Tibial nerve (tissue), 4 donors: ENCODE measurements around the gene NALCN. TPM values are rescaled to one million over a fixed set of nuclear protein-coding genes. Genes with fewer than 3 reads are reported as not detected.

ENCODE experiments used
- DNase-seq, 2 donors: peaks; one replicate each; pipeline ENCODE4 v3.0.0-alpha.2; 2019; ENCODE audit warnings: low spot score in 2 of 2
- H3K27ac ChIP-seq, 4 donors: fragments of 200-600 bp; sonication (generic) in 3 of 4; one replicate each; pipeline ENCODE4 v1.5.1; 2017 to 2019; ENCODE audit warnings: mild to moderate bottlenecking in 1 of 4
- H3K27me3 ChIP-seq, 2 donors: fragments of 200-600 bp; sonication (generic) in 1 of 2; one replicate each; pipeline versions ENCODE4 v1.5.1 to v1.6.0; 2017 to 2019
- H3K36me3 ChIP-seq, 3 donors: fragments of 200-600 bp; sonication (generic); one replicate each; pipeline ENCODE4 v1.5.1; 2018 to 2019
- H3K4me1 ChIP-seq, 4 donors: fragments of 200-600 bp; sonication (generic) in 3 of 4; one replicate each; pipeline ENCODE4 v1.5.1; 2017 to 2019
- H3K4me3 ChIP-seq, 4 donors: fragments of 200-600 bp; sonication (generic) in 3 of 4; one replicate each; pipeline ENCODE4 v1.5.1; 2017 to 2019; ENCODE audit warnings: mild to moderate bottlenecking in 1 of 4, moderate library complexity in 1 of 4
- H3K9me3 ChIP-seq, 4 donors: fragments of 200-600 bp; sonication (generic) in 3 of 4; one replicate each; pipeline ENCODE4 v1.5.1; 2017 to 2019
- EP300 ChIP-seq, 2 donors: sonication (generic); formaldehyde crosslinking; IDR thresholded peaks; one replicate each; pipeline ENCODE4 v1.6.1; 2017; ENCODE audit warnings: antibody characterized with exemption in 2 of 2, mild to moderate bottlenecking in 1 of 2
- POLR2A ChIP-seq, 2 donors: fragments of 450-650 bp; IDR thresholded peaks; one replicate each; pipeline ENCODE4 v1.6.1; 2017; ENCODE audit warnings: antibody characterized with exemption in 2 of 2, mild to moderate bottlenecking in 2 of 2, moderate library complexity in 2 of 2
- WGBS, 2 donors: methylation state at CpG; one replicate each; pipeline ENCODE4 v1.1.5; 2018; 5-methylcytosine and 5-hydroxymethylcytosine counted together
- total RNA-seq, 4 donors: library from RNA; depleted of rRNA; stranded (reverse); fragments of >200 nt; gene quantifications; one replicate each; pipeline ENCODE4 v1.1.0, GENCODE V29; 2016
- TF ChIP-seq, protein P1 (sequence below), 5 experiments: fragments of 200-600 bp in 3 of 5; fragments of 450-650 bp in 2 of 5; sonication (generic) in 3 of 5; IDR thresholded peaks; one replicate each; pipeline ENCODE4 v1.5.1; 2016 to 2019; ENCODE audit warnings: antibody characterized with exemption in 5 of 5, mild to moderate bottlenecking in 3 of 5, moderate library complexity in 2 of 5

NALCN gene
- total RNA-seq, 4 donors from 2014 or later = 6.0 to 11.8 (median 8.7) TPM

DNA sequence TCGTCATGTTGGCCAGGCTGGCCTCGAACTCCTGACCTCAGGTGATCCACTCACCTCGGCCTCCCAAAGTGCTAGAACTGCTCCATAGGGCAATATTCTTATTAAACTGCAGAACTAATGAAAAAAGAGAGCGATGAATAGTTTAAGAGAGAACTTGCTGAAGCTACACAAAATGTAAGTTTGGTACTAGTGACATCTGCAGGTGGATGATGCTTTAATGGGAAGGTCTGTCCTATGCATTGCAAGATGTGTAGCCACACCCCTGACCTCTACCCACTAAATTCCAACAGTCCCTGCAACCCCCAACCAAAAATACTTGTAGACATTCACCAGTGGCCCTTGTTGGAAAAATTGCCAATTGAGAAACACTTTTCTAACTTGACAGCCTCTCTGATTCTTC, 117.8 kb downstream of the NALCN start:
- 97 to 99% methylated on average over 4 of the region's 4 CpGs for WGBS, 2 donors
- Histone ChIP-seq H3K4me1 (no peaks in the 10 kb centered on the region), H3K36me3 (no peaks in the 10 kb centered on the region), H3K27me3 (no peaks in the 10 kb centered on the region), H3K4me3 (no peak overlapping the region), H3K27ac (no peak overlapping the region), H3K9me3 (peaks cover 0 to 3% (median 0%) of the 10 kb centered on the region in 4 donors)
- no peak for TF ChIP-seq POLR2A (IDR thresholded peaks at IDR 0.05)
- TF ChIP-seq, protein P1, sequence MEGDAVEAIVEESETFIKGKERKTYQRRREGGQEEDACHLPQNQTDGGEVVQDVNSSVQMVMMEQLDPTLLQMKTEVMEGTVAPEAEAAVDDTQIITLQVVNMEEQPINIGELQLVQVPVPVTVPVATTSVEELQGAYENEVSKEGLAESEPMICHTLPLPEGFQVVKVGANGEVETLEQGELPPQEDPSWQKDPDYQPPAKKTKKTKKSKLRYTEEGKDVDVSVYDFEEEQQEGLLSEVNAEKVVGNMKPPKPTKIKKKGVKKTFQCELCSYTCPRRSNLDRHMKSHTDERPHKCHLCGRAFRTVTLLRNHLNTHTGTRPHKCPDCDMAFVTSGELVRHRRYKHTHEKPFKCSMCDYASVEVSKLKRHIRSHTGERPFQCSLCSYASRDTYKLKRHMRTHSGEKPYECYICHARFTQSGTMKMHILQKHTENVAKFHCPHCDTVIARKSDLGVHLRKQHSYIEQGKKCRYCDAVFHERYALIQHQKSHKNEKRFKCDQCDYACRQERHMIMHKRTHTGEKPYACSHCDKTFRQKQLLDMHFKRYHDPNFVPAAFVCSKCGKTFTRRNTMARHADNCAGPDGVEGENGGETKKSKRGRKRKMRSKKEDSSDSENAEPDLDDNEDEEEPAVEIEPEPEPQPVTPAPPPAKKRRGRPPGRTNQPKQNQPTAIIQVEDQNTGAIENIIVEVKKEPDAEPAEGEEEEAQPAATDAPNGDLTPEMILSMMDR (IDR thresholded peaks at IDR 0.05) = no peak
- no peak for TF ChIP-seq EP300 (IDR thresholded peaks at IDR 0.05)
- no peak for DNase-seq

DNA sequence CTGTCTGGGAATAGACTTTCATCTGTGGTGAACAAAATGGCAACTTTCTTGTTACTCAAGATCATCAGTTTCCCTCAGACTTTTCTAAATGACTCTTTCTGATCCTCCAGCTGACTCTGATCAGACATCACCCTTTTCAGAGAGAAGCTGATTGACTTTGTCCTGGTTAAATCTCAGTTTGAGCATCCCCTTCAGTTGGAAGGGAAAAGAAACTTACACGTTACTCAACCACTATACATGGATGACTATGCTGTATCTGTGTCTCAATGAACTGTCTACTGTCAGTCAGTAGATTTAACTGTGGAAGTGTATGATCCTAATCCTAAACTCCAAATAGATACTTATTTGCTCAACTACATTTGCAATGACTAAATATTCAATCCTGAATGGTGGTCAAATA, 118.5 kb downstream of the NALCN start:
- TF ChIP-seq POLR2A (IDR thresholded peaks at IDR 0.05) (no peak), EP300 (IDR thresholded peaks at IDR 0.05) (no peak)
- TF ChIP-seq, protein P1 (IDR thresholded peaks at IDR 0.05) = no peak
- no peak overlapping the region for H3K27ac ChIP-seq
- WGBS, 2 donors = 97 to 100% methylated on average over 1 of the region's 1 CpG
- no peaks in the 10 kb centered on the region for H3K36me3 ChIP-seq
- no peaks in the 10 kb centered on the region for H3K27me3 ChIP-seq
- H3K4me1 ChIP-seq = no peaks in the 10 kb centered on the region
- peaks cover 0 to 3% (median 0%) of the 10 kb centered on the region in 4 donors for H3K9me3 ChIP-seq
- no peak overlapping the region for H3K4me3 ChIP-seq
- no peak for DNase-seq

DNA sequence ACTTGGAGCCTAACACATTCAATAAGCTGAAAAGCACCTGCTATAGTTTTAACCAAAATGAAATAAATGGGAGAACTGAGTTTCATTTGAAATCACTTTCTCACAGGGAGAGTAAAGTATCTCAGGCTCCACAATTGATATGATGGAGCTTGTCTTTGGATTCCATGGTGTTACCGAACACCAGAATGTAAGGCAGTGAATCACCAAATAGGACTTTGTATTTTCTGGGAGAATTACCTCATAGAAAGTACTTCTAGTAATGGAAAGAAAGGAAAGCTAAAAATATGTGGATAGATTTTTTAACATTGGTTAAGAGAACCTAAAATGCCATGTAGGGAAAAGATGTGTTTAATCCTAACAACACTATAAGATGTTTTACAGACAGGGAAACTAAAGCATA, 123.6 kb downstream of the NALCN start:
- Histone ChIP-seq H3K9me3 (peaks cover 0 to 3% (median 0%) of the 10 kb centered on the region in 4 donors), H3K27ac (no peak overlapping the region), H3K27me3 (no peaks in the 10 kb centered on the region), H3K4me1 (no peaks in the 10 kb centered on the region), H3K36me3 (no peaks in the 10 kb centered on the region), H3K4me3 (no peak overlapping the region)
- DNase-seq = no peak
- TF ChIP-seq POLR2A (IDR thresholded peaks at IDR 0.05) (no peak), EP300 (IDR thresholded peaks at IDR 0.05) (no peak)
- TF ChIP-seq, protein P1 (IDR thresholded peaks at IDR 0.05) = no peak
- WGBS, 2 donors = 83% methylated on average over 1 of the region's 1 CpG

DNA sequence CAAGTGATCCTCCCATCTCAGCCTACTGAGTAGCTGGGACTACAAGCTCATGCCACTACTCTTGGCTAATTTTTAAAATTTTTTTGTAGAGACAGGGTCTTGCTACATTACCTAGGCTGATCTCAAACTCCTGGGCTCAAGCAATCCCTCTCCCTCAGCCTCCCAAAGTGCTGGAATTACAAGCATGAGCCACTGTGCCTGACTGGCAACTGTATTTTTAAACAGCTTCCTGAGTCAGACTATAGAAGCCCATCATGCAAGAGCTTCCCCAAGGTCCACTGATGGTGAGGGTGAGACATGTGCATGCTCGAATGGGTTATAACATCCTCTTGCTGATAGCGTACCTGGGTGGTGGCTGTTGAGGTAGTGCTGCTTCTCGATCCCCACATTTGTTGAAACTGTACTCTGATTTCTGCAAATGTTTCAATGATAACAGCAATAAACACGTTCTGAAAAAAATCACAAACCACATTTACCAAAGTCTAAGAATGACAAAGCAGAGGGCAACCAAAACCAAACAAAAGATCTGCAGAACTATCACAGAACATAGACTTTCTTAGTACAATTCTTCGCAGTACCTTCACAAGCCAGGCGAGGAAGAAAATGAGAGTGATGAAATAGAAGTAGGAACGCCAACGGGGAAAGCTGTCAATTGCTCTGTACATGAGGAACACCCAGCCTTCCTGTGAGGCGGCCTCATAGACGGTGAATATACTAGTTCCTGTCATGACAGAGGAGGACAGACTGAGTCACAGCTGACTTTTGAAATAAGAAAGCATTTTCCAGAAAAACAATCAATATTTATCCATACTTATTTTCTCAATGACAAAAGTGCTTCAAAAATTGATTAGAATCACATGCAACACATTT, 124.4 kb downstream of the NALCN start:
- H3K4me3 ChIP-seq = no peak overlapping the region
- H3K27me3 ChIP-seq = no peaks in the 10 kb centered on the region
- TF ChIP-seq, protein P1 (IDR thresholded peaks at IDR 0.05) = no peak
- no peak for DNase-seq
- H3K9me3 ChIP-seq = peaks cover 0 to 3% (median 0%) of the 10 kb centered on the region in 4 donors
- no peaks in the 10 kb centered on the region for H3K36me3 ChIP-seq
- WGBS, 2 donors = 83 to 87% methylated on average over 10 of the region's 10 CpGs
- H3K27ac ChIP-seq = no peak overlapping the region
- H3K4me1 ChIP-seq = no peaks in the 10 kb centered on the region

DNA sequence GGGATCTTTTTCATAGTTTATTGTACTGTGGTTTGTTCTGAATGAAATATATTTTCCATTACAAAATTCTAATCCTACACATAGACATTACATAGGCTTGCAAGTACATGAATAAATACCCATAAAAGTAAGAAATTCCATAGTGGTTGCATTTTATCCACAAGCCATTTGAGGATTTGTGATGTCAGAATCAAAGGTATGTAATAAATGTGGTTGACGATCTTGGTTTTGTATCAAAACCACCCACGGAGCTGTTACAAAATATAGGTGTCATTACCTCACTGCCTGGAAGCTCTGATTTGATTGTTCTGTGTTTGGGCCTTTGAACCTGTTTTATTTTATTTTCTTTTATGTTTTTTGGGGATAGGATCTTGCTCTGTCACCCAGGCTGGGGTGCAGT, 125.1 kb downstream of the NALCN start:
- WGBS, 2 donors = 70 to 81% methylated on average over 2 of the region's 2 CpGs
- DNase-seq = no peak
- Histone ChIP-seq H3K36me3 (no peaks in the 10 kb centered on the region), H3K9me3 (peaks cover 0 to 3% (median 0%) of the 10 kb centered on the region in 4 donors), H3K4me1 (no peaks in the 10 kb centered on the region), H3K4me3 (no peak overlapping the region), H3K27me3 (no peaks in the 10 kb centered on the region), H3K27ac (no peak overlapping the region)
- TF ChIP-seq POLR2A (IDR thresholded peaks at IDR 0.05) = no peak
- TF ChIP-seq EP300 (IDR thresholded peaks at IDR 0.05) = no peak
- TF ChIP-seq, protein P1 (IDR thresholded peaks at IDR 0.05) = no peak
